OCI-LY3 (cell line): ENCODE results near the gene LHX4.

ENCODE experiments used
- H2AFZ ChIP-seq: fragments of 200-600, 300-600 bp; shearing (Covaris generic); 2 replicates; pipeline ENCODE4 v1.6.0; 2014; ENCODE audit warnings: antibody characterized with exemption, low read depth, low read length
- H3K27ac ChIP-seq: fragments of 200-600, 300-600 bp; sonication (generic); 2 replicates; pipeline ENCODE4 v1.5.1; 2014; ENCODE audit warnings: mild to moderate bottlenecking, low read length, moderate library complexity, mixed read lengths
- H3K27me3 ChIP-seq: fragments of 200-600, 300-600 bp; sonication (generic); 2 replicates; pipeline ENCODE4 v1.6.1; 2014; ENCODE audit warnings: low read depth, low read length, mixed read lengths
- H3K36me3 ChIP-seq: fragments of 200-600, 300-600 bp; sonication (generic); replicated peaks from 2 replicates; pipeline ENCODE3; 2014; ENCODE audit warnings: low read depth, low read length, mixed read lengths
- H3K4me1 ChIP-seq: fragments of 300-600, 200-600 bp; sonication (generic); 2 replicates; pipeline ENCODE4 v1.6.1; 2014; ENCODE audit warnings: low read length, mixed read lengths
- H3K4me2 ChIP-seq: fragments of 200-600, 300-600 bp; sonication (generic); 2 replicates; pipeline ENCODE4 v1.6.1; 2014; ENCODE audit warnings: low read length, mixed read lengths
- H3K4me3 ChIP-seq: fragments of 300-600, 200-600 bp; sonication (generic); 2 replicates; pipeline ENCODE4 v1.5.1; 2014; ENCODE audit warnings: antibody characterized with exemption, mild to moderate bottlenecking, low read length, moderate library complexity
- H3K79me2 ChIP-seq: fragments of 300-600, 200-600 bp; shearing (Covaris generic); 2 replicates; pipeline ENCODE4 v1.6.1; 2014; ENCODE audit warnings: mild to moderate bottlenecking, low read length, mixed read lengths
- H3K9ac ChIP-seq: fragments of 300-600, 200-600 bp; shearing (Covaris generic); 2 replicates; pipeline ENCODE4 v1.6.0; 2014; ENCODE audit warnings: mild to moderate bottlenecking, low read length, moderate library complexity
- H3K9me3 ChIP-seq: fragments of 200-600, 300-600 bp; shearing (Covaris generic); 2 replicates; pipeline ENCODE4 v1.6.1; 2014; ENCODE audit warnings: low read length, mixed read lengths; ENCODE audit not compliant: insufficient read depth
- H4K20me1 ChIP-seq: fragments of 200-600, 300-600 bp; sonication (generic); 2 replicates; pipeline ENCODE4 v1.6.1; 2016; ENCODE audit warnings: low read length, mixed read lengths; ENCODE audit not compliant: insufficient read depth
- EZH2phosphoT487 ChIP-seq: fragments of 200-600 bp; shearing (Covaris generic); IDR thresholded peaks from 2 replicates; pipeline ENCODE4 v1.6.1; 2018; ENCODE audit warnings: antibody characterized with exemption, mixed run types, low read depth
- TF ChIP-seq, protein P1 (sequence below): fragments of 200-600, 300-600 bp; sonication (generic); IDR thresholded peaks from 2 replicates; pipeline ENCODE4 v1.5.1; 2014; ENCODE audit warnings: antibody characterized with exemption, low read length, low read depth

The LHX4 gene

DNA sequence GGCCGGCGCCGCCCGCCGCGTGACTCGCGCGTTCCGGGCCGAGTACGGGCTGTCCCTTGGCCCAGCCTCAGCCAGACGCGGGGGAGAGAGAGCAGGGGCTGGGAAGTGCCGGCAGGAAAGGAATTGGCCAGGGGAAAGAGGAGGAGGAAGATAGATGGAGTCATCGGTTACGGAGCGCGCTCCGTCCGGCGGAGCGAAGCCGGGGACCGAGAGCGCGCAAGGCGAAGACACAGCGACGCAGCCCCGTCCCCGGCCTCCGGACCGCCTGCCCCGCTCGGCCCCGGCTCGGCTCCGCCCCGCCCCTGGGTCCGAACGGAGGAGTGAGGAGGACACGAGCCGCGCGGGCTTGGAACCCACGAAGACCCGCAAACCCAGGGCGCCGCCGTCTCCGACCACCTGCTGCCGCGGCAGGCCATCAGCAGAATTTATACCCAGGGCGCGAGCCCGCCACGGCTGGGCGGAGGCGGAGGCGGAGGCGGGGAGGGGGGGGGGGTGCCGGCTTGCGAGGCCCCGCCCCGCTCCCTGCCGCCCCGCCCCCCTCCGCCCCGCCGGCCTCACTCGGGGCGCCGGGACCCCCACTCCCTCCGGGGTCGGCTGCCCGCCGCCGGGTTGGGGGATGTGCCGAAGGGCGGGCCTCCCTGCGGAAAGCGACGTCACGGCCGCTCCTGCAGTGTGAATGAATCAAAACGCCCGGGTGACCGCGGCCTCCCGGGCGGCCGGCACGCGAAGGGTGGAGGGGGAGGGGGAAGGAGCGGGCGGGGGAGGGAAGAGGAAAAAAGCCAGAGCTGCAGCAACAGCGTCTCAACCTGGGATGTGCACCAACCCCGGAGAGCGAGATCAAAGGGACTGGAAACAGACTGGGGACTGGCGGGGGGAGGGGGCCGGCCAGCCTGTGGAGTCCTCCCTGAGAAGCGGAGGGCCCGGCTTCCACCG lies at the start of gene LHX4:
Gene LHX4, plus strand, starts transcription at position 782 of the 933 bp plus-strand sequence. CDS start 266 bp downstream, outside the sequence.
- no peaks in the 10 kb centered on the region for H4K20me1 ChIP-seq
- no peak within 1 kb of the TSS for H3K27ac ChIP-seq
- no peaks in the 10 kb centered on the region for H3K79me2 ChIP-seq
- peak within 1 kb of the TSS; percentile 78 for H2AFZ ChIP-seq
- H3K9me3 ChIP-seq, result no peaks in the 10 kb centered on the region
- TF ChIP-seq, protein P1, sequence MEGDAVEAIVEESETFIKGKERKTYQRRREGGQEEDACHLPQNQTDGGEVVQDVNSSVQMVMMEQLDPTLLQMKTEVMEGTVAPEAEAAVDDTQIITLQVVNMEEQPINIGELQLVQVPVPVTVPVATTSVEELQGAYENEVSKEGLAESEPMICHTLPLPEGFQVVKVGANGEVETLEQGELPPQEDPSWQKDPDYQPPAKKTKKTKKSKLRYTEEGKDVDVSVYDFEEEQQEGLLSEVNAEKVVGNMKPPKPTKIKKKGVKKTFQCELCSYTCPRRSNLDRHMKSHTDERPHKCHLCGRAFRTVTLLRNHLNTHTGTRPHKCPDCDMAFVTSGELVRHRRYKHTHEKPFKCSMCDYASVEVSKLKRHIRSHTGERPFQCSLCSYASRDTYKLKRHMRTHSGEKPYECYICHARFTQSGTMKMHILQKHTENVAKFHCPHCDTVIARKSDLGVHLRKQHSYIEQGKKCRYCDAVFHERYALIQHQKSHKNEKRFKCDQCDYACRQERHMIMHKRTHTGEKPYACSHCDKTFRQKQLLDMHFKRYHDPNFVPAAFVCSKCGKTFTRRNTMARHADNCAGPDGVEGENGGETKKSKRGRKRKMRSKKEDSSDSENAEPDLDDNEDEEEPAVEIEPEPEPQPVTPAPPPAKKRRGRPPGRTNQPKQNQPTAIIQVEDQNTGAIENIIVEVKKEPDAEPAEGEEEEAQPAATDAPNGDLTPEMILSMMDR, result no peak
- TF ChIP-seq EZH2phosphoT487, result no peak
- H3K4me1 ChIP-seq, result peaks cover 4% of the 10 kb centered on the region; the same call in 1 of the 2 replicates
- H3K4me3 ChIP-seq, result peak within 1 kb of the TSS; percentile 84
- H3K36me3 ChIP-seq, result no peaks in the 10 kb centered on the region
- peak within 1 kb of the TSS; percentile 56 for H3K9ac ChIP-seq
- peak within 1 kb of the TSS; percentile 89 for H3K4me2 ChIP-seq
- H3K27me3 ChIP-seq, result peaks cover 29% of the 10 kb centered on the region

DNA sequence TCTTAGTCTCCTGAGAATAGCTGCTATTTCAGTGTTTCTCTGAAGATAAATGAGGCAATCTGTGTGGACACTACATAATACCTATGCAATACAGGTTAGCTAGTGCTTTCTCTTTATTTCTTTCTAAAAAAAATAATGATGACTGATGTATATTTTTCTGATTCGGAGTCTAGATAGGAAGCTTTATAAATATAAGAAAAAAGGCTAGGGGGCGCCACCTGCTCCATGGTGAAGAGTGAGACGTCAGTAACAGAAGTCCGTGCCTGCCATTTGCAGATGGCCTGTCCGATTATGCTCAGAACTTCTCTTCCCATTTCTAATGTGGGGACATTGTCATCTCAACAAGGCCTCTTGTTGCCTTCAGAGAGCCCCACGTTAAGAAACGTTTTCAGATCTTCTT lies 49.0 kb upstream of the LHX4 start:
- H3K27me3 ChIP-seq, result no peaks in the 10 kb centered on the region
- H3K9me3 ChIP-seq, result no peaks in the 10 kb centered on the region
- H3K4me2 ChIP-seq, result no peak overlapping the region
- TF ChIP-seq, protein P1, result peak; percentile 57
- TF ChIP-seq EZH2phosphoT487, result no peak
- no peak overlapping the region for H2AFZ ChIP-seq
- H3K4me1 ChIP-seq, result no peaks in the 10 kb centered on the region
- H3K79me2 ChIP-seq, result no peaks in the 10 kb centered on the region
- H3K4me3 ChIP-seq, result no peak overlapping the region
- H4K20me1 ChIP-seq, result no peaks in the 10 kb centered on the region
- H3K27ac ChIP-seq, result no peak overlapping the region
- H3K36me3 ChIP-seq, result no peaks in the 10 kb centered on the region
- no peak overlapping the region for H3K9ac ChIP-seq

DNA sequence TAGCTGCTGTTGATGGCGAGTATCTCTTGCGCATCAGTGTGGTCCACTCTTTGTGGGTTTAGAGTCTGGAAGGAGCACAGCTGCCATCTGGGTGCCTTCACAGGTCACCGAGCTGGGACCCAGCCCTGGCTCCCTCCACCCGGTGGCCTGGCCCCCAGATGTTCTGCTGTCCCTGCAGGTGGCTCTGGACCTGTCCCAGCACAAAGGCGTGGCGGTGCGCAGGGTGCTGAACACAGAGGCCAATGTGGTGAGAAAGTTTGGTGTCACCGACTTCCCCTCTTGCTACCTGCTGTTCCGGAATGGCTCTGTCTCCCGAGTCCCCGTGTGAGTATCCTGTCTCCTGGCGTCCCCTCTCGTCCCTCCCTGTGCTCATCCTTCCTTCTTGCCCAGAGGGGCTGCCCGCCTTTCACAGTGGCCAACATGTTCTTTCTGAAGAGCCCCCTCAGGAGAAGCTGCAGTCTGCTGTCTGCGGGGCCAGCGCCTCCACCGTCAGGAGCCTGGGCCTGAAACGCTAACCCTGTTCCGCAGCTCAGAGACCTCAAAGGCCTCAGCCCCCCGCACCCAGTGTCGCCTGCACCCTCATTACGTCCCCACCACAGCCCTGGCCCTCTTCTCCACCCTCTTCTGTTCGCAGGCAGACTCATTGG lies 47.9 kb upstream of the LHX4 start:
- Histone ChIP-seq H3K4me1 (no peaks in the 10 kb centered on the region), H3K4me2 (no peak overlapping the region), H3K27me3 (no peaks in the 10 kb centered on the region), H2AFZ (no peak overlapping the region), H3K36me3 (no peaks in the 10 kb centered on the region), H4K20me1 (no peaks in the 10 kb centered on the region), H3K79me2 (no peaks in the 10 kb centered on the region), H3K9me3 (no peaks in the 10 kb centered on the region), H3K4me3 (no peak overlapping the region), H3K27ac (no peak overlapping the region), H3K9ac (no peak overlapping the region)
- no peak for TF ChIP-seq EZH2phosphoT487
- TF ChIP-seq, protein P1, result no peak

- Histone ChIP-seq H2AFZ (no peak overlapping the region), H3K9ac (no peak overlapping the region), H3K4me2 (no peak overlapping the region), H3K27ac (no peak overlapping the region), H4K20me1 (no peaks in the 10 kb centered on the region), H3K79me2 (no peaks in the 10 kb centered on the region), H3K9me3 (no peaks in the 10 kb centered on the region), H3K36me3 (no peaks in the 10 kb centered on the region), H3K4me1 (no peaks in the 10 kb centered on the region), H3K4me3 (no peak overlapping the region), H3K27me3 (no peaks in the 10 kb centered on the region)
- TF ChIP-seq EZH2phosphoT487, result no peak
- TF ChIP-seq, protein P1, result no peak
These were observed 47.3 kb upstream of the LHX4 start for GRCh38 chr1:180182643-180183311.
